DMS 273 treated with DMSO at 0.1 percent for 48 hours (cell line): ENCODE measurements around the gene MITF.

Experiments
- DNase-seq: peaks from one replicate; lab custom pipeline; 2025; lab: John Stamatoyannopoulos, UW

MITF gene

GRCh38 chr3:69761896-69762767 is 22.9 kb downstream of the MITF start:
- no peak for DNase-seq

GRCh38 chr3:69762768-69763229 is 23.5 kb downstream of the MITF start:
- DNase-seq = no peak

- DNase-seq = no peak
These were observed 24.2 kb downstream of the MITF start for GRCh38 chr3:69763458-69763857.

- DNase-seq = no peak
These were observed 25.0 kb downstream of the MITF start for GRCh38 chr3:69764121-69764741.

- DNase-seq = no peak
These were observed 25.6 kb downstream of the MITF start for GRCh38 chr3:69764861-69765260.

- no peak for DNase-seq
These were observed 27.4 kb downstream of the MITF start for GRCh38 chr3:69766638-69767037.

- no peak for DNase-seq
These were observed 28.3 kb downstream of the MITF start for GRCh38 chr3:69767571-69767970.

GRCh38 chr3:69768438-69768837 is 29.2 kb downstream of the MITF start:
- DNase-seq = no peak

- DNase-seq = no peak
These were observed 31.0 kb downstream of the MITF start for GRCh38 chr3:69770219-69770618.

GRCh38 chr3:69770976-69771634 is 31.8 kb downstream of the MITF start:
- DNase-seq = no peak

GRCh38 chr3:69772152-69772867 is 33.0 kb downstream of the MITF start:
- DNase-seq = no peak

GRCh38 chr3:69774029-69774428 is 34.8 kb downstream of the MITF start:
- no peak for DNase-seq

GRCh38 chr3:69775751-69776150 is 36.5 kb downstream of the MITF start:
- DNase-seq = no peak

GRCh38 chr3:69776289-69776688 is 37.0 kb downstream of the MITF start:
- no peak for DNase-seq

GRCh38 chr3:69776920-69777581 is 37.8 kb downstream of the MITF start:
- no peak for DNase-seq

- DNase-seq = no peak
These were observed 38.3 kb downstream of the MITF start for GRCh38 chr3:69777582-69777967.

GRCh38 chr3:69781593-69781992 is 42.3 kb downstream of the MITF start:
- DNase-seq = peak; percentile 27

- peak; percentile 10 for DNase-seq
These were observed 45.8 kb downstream of the MITF start for GRCh38 chr3:69784954-69785514.

- no peak for DNase-seq
These were observed 46.6 kb downstream of the MITF start for GRCh38 chr3:69785769-69786320.

- no peak for DNase-seq
These were observed 47.6 kb downstream of the MITF start for GRCh38 chr3:69786854-69787253.
